Medulla oblongata (tissue), 1 donor: Measurements from ENCODE around the gene PATL2.
A peak's percentile ranks its signal among the peaks of the same experiment; 100 is the strongest.
"Not testable (repeated sequence)": the region's sequence is repeated elsewhere in the genome, so short reads cannot be mapped to it uniquely, and the experiment has no call there.

Experiments used
- DNase-seq: peaks from one replicate; pipeline ENCODE4 v3.0.0-alpha.2; 2015; ENCODE audit errors: extremely low spot score

PATL2 gene

GRCh38 chr15:44719293-44719999 lies 8.3 kb upstream of the PATL2 start:
- DNase-seq: no peak

DNA sequence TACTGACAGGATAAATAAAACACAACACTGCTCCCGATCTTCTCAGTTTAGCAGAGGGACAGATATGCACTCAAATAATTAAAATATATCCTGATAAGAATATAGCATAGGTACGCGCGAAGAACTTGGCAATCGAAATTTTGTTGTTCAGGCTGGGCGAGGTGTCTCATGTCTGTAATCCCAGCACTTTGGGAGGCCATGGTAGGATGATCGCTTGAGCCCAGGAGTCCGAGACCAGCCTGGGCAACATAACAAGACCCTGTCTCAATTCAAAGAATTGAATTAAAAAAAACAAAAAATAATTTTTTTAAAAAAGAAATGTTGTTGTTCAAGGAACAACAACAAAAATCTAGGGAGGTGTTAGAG lies 7.8 kb upstream of the PATL2 start:
- DNase-seq: no peak

DNA sequence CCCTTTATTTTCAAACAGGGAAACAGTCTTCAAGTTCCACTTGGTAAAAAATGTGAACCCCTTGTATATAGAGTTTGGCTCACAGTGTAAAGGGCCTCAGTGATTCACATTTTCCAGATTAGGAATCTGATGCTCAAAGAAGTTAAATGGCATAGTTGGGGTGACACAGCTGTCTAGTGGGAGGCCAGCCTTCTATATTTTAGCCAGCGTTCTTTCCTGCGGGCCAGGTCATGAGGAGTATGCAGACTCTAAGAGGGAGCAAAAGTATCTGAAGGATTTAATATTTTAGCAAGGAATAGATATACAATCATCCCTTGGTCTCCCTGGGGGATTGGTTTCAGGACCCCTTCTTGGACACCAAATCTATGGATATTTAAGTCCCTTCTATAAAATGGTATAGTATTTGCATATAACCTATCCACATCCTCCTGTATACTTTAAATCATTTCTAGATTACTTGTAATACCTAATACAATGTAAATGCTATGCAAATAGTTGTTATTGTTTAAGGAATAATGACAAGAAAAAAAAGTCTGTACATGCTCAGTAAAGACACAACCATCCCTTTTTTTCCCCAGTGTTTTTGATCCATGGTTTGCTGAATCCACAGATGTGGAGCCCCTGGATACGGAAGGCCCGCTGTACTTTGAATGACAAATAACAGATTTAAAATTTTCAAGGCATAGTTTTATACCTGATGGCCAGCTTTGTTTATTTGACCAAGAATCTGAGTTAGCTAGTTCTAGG lies 7.2 kb upstream of the PATL2 start:
- no peak for DNase-seq

DNA sequence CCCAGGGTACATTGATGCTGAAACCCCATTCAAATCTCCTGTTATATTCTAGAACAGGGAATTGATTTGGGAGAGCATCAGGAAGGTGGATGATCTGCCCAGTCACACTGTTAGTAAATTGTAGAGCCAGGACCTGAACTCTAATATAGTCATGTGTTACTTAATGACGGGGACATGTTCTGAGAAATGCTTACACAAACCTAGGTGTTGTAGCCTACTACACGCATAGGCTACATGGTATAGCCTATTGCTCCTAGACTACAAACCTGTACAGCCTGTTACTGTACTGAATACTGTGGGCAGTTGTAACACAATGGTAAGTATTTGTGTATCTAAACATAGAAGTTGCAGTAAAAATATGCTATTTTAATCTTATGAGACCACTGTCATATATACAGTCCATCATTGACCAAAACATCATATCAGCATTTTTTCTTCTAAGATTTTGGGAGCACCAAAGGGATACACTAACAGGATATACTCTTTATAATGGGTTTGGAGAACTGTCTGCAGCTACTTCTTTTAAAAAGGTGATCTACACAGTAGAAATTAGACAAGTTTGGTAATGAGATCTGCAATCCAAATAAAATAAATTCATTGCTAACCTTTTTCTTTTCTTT lies 6.0 kb upstream of the PATL2 start:
- no peak for DNase-seq

- no peak for DNase-seq
Observed at GRCh38 chr15:44715797-44716334, 4.7 kb upstream of the PATL2 start.

DNA sequence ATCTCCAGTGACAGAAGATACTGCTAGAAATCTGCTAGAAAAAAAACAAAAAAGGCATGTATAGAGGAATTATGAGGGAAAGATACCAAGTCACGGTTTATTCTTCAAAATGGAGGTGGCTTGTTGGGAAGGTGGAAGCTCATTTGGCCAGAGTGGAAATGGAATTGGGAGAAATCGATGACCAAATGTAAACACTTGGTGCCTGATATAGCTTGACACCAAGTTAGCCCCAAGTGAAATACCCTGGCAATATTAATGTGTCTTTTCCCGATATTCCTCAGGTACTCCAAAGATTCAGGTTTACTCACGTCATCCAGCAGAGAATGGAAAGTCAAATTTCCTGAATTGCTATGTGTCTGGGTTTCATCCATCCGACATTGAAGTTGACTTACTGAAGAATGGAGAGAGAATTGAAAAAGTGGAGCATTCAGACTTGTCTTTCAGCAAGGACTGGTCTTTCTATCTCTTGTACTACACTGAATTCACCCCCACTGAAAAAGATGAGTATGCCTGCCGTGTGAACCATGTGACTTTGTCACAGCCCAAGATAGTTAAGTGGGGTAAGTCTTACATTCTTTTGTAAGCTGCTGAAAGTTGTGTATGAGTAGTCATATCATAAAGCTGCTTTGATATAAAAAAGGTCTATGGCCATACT lies 4.1 kb upstream of the PATL2 start:
- DNase-seq: no peak

GRCh38 chr15:44713006-44713966 lies 2.2 kb upstream of the PATL2 start:
- peak; percentile 53 for DNase-seq

DNA sequence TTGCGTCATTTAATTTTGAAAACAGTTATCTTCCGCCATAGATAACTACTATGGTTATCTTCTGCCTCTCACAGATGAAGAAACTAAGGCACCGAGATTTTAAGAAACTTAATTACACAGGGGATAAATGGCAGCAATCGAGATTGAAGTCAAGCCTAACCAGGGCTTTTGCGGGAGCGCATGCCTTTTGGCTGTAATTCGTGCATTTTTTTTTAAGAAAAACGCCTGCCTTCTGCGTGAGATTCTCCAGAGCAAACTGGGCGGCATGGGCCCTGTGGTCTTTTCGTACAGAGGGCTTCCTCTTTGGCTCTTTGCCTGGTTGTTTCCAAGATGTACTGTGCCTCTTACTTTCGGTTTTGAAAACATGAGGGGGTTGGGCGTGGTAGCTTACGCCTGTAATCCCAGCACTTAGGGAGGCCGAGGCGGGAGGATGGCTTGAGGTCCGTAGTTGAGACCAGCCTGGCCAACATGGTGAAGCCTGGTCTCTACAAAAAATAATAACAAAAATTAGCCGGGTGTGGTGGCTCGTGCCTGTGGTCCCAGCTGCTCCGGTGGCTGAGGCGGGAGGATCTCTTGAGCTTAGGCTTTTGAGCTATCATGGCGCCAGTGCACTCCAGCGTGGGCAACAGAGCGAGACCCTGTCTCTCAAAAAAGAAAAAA lies 1.4 kb upstream of the PATL2 start:
- peak; percentile 92 for DNase-seq

DNA sequence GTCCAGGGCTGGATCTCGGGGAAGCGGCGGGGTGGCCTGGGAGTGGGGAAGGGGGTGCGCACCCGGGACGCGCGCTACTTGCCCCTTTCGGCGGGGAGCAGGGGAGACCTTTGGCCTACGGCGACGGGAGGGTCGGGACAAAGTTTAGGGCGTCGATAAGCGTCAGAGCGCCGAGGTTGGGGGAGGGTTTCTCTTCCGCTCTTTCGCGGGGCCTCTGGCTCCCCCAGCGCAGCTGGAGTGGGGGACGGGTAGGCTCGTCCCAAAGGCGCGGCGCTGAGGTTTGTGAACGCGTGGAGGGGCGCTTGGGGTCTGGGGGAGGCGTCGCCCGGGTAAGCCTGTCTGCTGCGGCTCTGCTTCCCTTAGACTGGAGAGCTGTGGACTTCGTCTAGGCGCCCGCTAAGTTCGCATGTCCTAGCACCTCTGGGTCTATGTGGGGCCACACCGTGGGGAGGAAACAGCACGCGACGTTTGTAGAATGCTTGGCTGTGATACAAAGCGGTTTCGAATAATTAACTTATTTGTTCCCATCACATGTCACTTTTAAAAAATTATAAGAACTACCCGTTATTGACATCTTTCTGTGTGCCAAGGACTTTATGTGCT lies 721 bp upstream of the PATL2 start:
- DNase-seq: peak; percentile 44

DNA sequence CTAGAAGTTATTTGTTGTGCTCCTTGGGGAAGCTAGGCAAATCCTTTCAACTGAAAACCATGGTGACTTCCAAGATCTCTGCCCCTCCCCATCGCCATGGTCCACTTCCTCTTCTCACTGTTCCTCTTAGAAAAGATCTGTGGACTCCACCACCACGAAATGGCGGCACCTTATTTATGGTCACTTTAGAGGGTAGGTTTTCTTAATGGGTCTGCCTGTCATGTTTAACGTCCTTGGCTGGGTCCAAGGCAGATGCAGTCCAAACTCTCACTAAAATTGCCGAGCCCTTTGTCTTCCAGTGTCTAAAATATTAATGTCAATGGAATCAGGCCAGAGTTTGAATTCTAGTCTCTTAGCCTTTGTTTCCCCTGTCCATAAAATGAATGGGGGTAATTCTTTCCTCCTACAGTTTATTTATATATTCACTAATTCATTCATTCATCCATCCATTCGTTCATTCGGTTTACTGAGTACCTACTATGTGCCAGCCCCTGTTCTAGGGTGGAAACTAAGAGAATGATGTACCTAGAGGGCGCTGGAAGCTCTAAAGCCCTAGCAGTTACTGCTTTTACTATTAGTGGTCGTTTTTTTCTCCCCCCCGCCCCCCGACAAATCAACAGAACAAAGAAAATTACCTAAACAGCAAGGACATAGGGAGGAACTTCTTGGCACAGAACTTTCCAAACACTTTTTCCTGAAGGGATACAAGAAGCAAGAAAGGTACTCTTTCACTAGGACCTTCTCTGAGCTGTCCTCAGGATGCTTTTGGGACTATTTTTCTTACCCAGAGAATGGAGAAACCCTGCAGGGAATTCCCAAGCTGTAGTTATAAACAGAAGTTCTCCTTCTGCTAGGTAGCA lies 657 bp downstream of the PATL2 start:
- peak; percentile 73 for DNase-seq

DNA sequence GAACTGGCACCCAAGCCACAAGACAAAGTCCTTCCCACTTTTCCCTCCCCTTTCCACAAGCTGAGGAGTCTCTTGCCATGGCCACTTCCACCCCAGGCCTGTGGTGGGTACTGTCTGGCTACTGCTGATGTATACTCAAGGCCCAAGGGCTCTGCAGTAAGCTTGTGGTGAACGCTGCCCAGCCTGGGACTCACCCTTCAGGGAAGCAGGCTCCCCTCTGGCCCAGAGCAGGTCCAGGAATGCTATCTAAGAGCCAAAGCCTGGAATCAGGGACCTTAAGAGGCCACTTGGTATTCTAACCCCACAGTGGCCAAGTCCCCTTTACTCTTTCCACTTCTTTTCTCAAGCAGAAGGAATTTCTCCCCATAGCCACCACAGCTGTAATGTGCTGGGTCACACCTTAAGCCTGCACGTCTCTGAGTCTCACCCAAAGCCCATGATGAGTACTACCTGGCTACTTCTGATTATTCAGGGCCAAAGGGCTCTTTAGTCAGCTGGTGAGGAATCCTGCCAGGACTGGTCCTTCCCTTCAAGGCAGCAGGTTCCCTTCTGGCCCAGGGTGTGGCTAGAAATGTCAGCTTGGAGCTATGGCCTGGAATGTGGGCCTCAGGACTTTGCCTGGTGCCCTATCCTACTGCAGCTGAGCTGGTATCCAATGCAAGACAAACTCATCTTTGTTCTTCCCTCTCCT lies 4.0 kb downstream of the PATL2 start:
- no peak for DNase-seq

DNA sequence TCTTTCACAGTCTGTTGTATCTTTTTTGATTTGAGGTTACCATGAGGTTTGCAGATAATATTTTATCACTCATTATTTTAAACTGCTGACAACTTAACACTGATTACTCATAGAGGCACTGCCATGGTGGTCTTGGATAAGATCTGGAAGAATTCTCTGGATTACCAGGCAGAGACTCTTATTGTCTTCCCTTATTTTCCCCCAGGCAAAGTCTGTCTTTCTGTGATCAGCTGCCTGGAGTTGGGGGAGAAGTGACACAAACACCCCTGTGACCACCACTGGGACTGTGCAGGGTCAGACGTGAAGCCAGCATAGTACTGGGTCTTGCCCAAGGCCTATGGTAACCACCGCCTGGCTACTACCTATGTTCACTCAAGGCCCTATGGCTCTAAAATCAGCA lies 4.7 kb downstream of the PATL2 start:
- no peak for DNase-seq

DNA sequence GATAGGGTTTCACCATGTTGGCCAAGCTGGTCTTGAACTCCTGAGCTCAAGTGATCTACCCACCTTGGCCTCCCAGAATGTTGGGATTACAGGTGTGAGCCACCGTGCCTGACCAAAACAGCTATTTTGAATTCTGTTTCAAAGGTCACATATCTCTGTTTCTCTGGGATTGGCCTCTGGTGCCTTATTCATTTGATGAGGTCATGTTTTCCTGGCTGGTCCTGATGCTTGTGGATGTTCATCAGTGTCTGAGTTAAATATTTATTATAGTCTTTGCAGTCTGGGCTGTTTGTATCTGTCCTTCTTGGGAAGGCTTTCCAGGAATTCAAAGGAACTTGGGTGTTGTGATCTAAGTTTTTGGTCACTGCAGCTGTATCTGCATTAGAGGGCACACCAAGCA lies 5.1 kb downstream of the PATL2 start:
- DNase-seq: no peak

GRCh38 chr15:44700676-44701075 lies 10.4 kb downstream of the PATL2 start:
- not testable (repeated sequence) for DNase-seq

DNA sequence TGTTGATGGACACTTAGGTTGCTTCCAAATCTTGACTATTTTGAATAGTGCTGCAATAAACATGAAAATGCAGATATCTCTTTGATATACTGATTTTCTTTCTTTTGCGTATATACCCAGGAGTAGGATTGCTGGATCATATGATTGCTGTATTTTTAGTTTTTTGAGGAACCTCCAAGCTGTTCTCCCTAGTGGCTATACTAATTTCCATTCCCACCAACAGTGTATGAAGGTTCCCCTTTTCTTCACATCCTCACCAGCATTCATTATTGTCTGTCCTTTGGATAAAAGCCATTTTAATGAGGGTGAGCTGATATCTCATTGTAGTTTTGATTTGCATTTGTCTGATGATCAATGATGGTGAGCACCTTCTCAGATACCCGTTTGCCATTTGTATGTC lies 12.5 kb downstream of the PATL2 start:
- DNase-seq: peak; percentile 35

DNA sequence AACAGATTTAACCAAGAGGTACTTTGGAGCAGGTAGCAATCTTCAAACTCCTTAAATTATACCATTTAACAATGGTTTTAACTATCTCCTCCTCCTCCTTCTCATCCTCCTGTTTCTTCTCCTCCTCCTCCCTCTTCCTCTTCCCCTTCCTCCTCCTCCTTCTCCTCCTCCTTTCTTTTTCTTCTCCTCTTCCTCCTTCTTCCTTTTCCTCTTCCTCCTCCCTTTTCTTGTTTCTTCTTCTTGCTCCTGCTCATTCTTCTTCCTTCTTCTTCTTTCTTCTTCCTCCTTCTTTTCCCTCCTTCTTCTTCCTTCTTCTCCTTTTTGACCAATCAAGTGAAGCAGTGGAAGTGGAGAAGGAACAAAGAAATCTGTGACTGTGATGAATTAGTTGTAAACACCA lies 14.1 kb downstream of the PATL2 start:
- DNase-seq: no peak

DNA sequence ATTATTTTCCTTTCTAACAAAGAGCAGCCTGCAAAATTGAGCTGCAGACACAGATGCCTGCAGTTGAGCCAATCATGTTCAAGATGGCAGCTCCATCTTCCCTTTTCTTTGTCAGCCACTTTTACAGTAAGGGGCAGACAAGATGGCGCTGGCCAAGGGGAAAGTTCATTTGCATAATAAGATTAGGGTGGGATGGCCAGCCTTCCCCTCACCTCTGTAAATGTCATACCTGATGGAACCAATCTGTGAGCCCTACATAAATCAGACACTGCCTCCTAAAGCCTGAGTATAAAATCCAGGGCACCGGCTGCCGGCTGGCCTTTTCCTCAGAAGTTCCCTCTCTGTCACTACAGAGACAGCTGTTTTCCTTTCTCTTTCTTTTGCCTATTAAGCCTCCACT lies 15.8 kb downstream of the PATL2 start:
- DNase-seq: no peak

DNA sequence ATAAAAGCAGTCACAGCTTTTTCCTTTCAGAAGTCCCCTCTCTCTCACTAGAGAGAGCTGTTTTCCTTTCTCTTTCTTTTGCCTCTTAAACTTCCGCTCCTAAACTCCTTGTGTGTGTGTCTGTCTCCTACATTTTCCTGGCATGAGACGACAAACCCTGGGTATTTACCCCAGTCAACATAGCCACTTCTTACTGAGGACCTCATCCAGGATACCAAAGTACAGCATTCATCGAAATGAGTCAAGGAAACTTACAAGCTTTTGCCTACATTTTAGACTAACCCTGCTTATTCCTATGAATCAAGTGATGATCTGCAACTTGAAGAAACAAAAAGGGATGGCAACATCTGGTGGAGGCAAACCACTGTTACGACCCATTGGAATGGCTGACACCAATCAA lies 16.7 kb downstream of the PATL2 start:
- no peak for DNase-seq

- DNase-seq: no peak
Observed at GRCh38 chr15:44692659-44693058, 18.5 kb downstream of the PATL2 start.
